Measurements from ENCODE around the gene UTP15.

UTP15 gene

GRCh38 chr5:73620334-73620687 is 54.8 kb downstream of the UTP15 start:
- no peak for FAIRE-seq

GRCh38 chr5:73623060-73623459 is 57.5 kb downstream of the UTP15 start:
- no peak for FAIRE-seq

More at GRCh38 chr5:73620334-73620687, 54.8 kb downstream of the UTP15 start:
- DNase-seq (ENCODE audit: insufficient read length, low spot score) = no peak

GRCh38 chr5:73623901-73624404 is 58.4 kb downstream of the UTP15 start:
- no peak for FAIRE-seq
- DNase-seq (ENCODE audit: insufficient read length, low spot score) = no peak

More at GRCh38 chr5:73623060-73623459, 57.5 kb downstream of the UTP15 start:
- no peak for DNase-seq (ENCODE audit: insufficient read length, low spot score)

- DNase-seq (ENCODE audit: insufficient read length, low spot score) (no peak), FAIRE-seq (no peak)
Measured at GRCh38 chr5:73624888-73625287, 59.3 kb downstream of the UTP15 start.

- no peak for FAIRE-seq
Measured at GRCh38 chr5:73625372-73625943, 59.9 kb downstream of the UTP15 start.

GRCh38 chr5:73625944-73626811 is 60.6 kb downstream of the UTP15 start, which contains the start of gene ARHGEF28:
Gene ARHGEF28, plus strand, starts transcription at chr5:73626196. Its CDS starts 58,656 bp downstream, at chr5:73684852.
- DNase-seq (ENCODE audit: insufficient read length, low spot score) = peak; percentile 67

More at GRCh38 chr5:73625372-73625943, 59.9 kb downstream of the UTP15 start:
- DNase-seq (ENCODE audit: insufficient read length, low spot score) = no peak

GRCh38 chr5:73626814-73627313 is 61.3 kb downstream of the UTP15 start:
- no peak for DNase-seq (ENCODE audit: insufficient read length, low spot score)
- peak; percentile 9 for FAIRE-seq

More at GRCh38 chr5:73625944-73626811, 60.6 kb downstream of the UTP15 start, which contains the start of gene ARHGEF28:
- peak; percentile 72 for FAIRE-seq

- FAIRE-seq = no peak
- DNase-seq (ENCODE audit: insufficient read length, low spot score) = no peak
Measured at GRCh38 chr5:73629456-73629855, 63.9 kb downstream of the UTP15 start.

GRCh38 chr5:73630765-73631164 is 65.2 kb downstream of the UTP15 start:
- DNase-seq (ENCODE audit: insufficient read length, low spot score) = no peak
- no peak for FAIRE-seq

GRCh38 chr5:73631500-73631899 is 66.0 kb downstream of the UTP15 start:
- no peak for DNase-seq (ENCODE audit: insufficient read length, low spot score)
- FAIRE-seq = no peak
